IMR-90 (cell line): ENCODE measurements around the gene PXN. TPM values are rescaled to one million over a fixed set of nuclear protein-coding genes. Genes with fewer than 3 reads are reported as not detected.

Source experiments
- ATAC-seq: fragments of 200-7000 bp; cut with Tn5 transposase; 2 replicates; pipeline ENCODE4 v1.9.1; 2020; ENCODE audit warnings: low read depth, mild to moderate bottlenecking, moderate library complexity
- BruUV-seq: library from RNA; stranded (reverse); fragments of 400-500 nt; replicated peaks from 2 replicates; lab custom pipeline; 2021; lab: Mats Ljungman, UMichigan
- CTCF ChIA-PET: fragments of 300-600 bp; formaldehyde crosslinking; extraction: SDS; loops from one replicate; lab custom pipeline; 2021; ENCODE audit warnings: antibody characterized with exemption; lab: Yijun Ruan, JAX
- POLR2A ChIA-PET: fragments of 300-600 bp; sonication (Branson Sonifier 250); formaldehyde crosslinking; loops from one replicate; lab custom pipeline; 2022; ENCODE audit warnings: antibody characterized with exemption; ENCODE audit not compliant: unreplicated experiment; lab: Charles Lee
- DNase-seq: peaks from one replicate; pipeline ENCODE4 v3.0.0; 2013
- H2AFZ ChIP-seq: replicated peaks from 2 replicates; pipeline ENCODE3; 2013; ENCODE audit warnings: low read length, mild to moderate bottlenecking; ENCODE audit not compliant: poor library complexity
- H2AK5ac ChIP-seq: 2 replicates; pipeline ENCODE4 v1.6.1; 2013; ENCODE audit warnings: low read depth, low read length, inconsistent platforms
- H2AK9ac ChIP-seq: replicated peaks from 2 replicates; pipeline ENCODE3; 2013; ENCODE audit warnings: mild to moderate bottlenecking, low read depth, low read length, moderate library complexity; ENCODE audit not compliant: poor library complexity
- H2BK120ac ChIP-seq: 2 replicates; pipeline ENCODE4 v1.6.1; 2013; ENCODE audit warnings: low read depth, low read length, inconsistent platforms
- H2BK15ac ChIP-seq: 3 replicates; pipeline ENCODE4 v1.6.1; 2013; ENCODE audit warnings: low read depth, low read length, inconsistent platforms
- H2BK20ac ChIP-seq: 2 replicates; pipeline ENCODE4 v1.6.1; 2013; ENCODE audit warnings: low read depth, mild to moderate bottlenecking, inconsistent platforms, low read length, moderate library complexity
- H2BK5ac ChIP-seq: 2 replicates; pipeline ENCODE4 v1.6.1; 2013; ENCODE audit warnings: mild to moderate bottlenecking, low read depth, low read length, inconsistent platforms; ENCODE audit not compliant: poor library complexity, severe bottlenecking
- H3K14ac ChIP-seq: replicated peaks from 2 replicates; pipeline ENCODE4 v1.6.1; 2013; ENCODE audit warnings: low read depth, low read length, inconsistent platforms
- H3K18ac ChIP-seq: 2 replicates; pipeline ENCODE4 v1.6.1; 2013; ENCODE audit warnings: low read depth, low read length, control low read depth
- H3K23ac ChIP-seq: 2 replicates; pipeline ENCODE4 v1.6.1; 2013; ENCODE audit warnings: low read depth, low read length, inconsistent platforms
- H3K27ac ChIP-seq: 2 replicates; pipeline ENCODE4 v1.5.1; 2013; ENCODE audit warnings: mild to moderate bottlenecking, control low read depth, low read length; ENCODE audit not compliant: insufficient read depth
- H3K27me3 ChIP-seq: 2 replicates; pipeline ENCODE4 v1.6.1; 2013; ENCODE audit warnings: low read length; ENCODE audit not compliant: control insufficient read depth, insufficient read depth
- H3K36me3 ChIP-seq: 2 replicates; pipeline ENCODE4 v1.6.1; 2013; ENCODE audit warnings: low read length, mixed read lengths; ENCODE audit not compliant: control insufficient read depth, insufficient read depth
- H3K4ac ChIP-seq: 2 replicates; pipeline ENCODE4 v1.6.1; 2013; ENCODE audit warnings: low read depth, low read length, inconsistent platforms
- H3K4me1 ChIP-seq: 2 replicates; pipeline ENCODE4 v1.6.1; 2013; ENCODE audit warnings: low read length, mixed read lengths; ENCODE audit not compliant: control insufficient read depth, insufficient read depth
- H3K4me2 ChIP-seq: 2 replicates; pipeline ENCODE4 v1.6.1; 2013; ENCODE audit warnings: low read depth, mild to moderate bottlenecking, control low read depth, low read length, moderate library complexity
- H3K4me3 ChIP-seq: 2 replicates; pipeline ENCODE4 v1.5.1; 2013; ENCODE audit warnings: low read depth, mild to moderate bottlenecking, control low read depth, low read length, moderate library complexity; ENCODE audit not compliant: insufficient read depth
- H3K56ac ChIP-seq: 2 replicates; pipeline ENCODE4 v1.6.1; 2013; ENCODE audit warnings: low read length, inconsistent platforms; ENCODE audit not compliant: insufficient read depth; ENCODE audit errors: extremely low read depth
- H3K79me1 ChIP-seq, 2 experiments: 2 replicates each; pipeline ENCODE4 v1.6.1; 2013; ENCODE audit warnings: low read length in 2 of 2, inconsistent platforms in 1 of 2, low read depth in 1 of 2
- H3K9ac ChIP-seq: 2 replicates; pipeline ENCODE4 v1.6.1; 2013; ENCODE audit warnings: low read depth, low read length, control low read depth
- H3K9me1 ChIP-seq: 2 replicates; pipeline ENCODE4 v1.6.1; 2013; ENCODE audit warnings: low read length, inconsistent platforms; ENCODE audit not compliant: insufficient read depth
- H3K9me3 ChIP-seq: 2 replicates; pipeline ENCODE4 v1.6.1; 2013; ENCODE audit warnings: low read length; ENCODE audit not compliant: control insufficient read depth, insufficient read depth
- H4K20me1 ChIP-seq: 2 replicates; pipeline ENCODE4 v1.6.1; 2013; ENCODE audit warnings: low read length, inconsistent platforms; ENCODE audit not compliant: insufficient read depth
- H4K5ac ChIP-seq: 2 replicates; pipeline ENCODE4 v1.6.1; 2013; ENCODE audit warnings: mild to moderate bottlenecking, low read depth, low read length, control low read depth
- H4K8ac ChIP-seq, 2 experiments: 2 replicates each; pipeline ENCODE4 v1.6.1; 2013; ENCODE audit warnings: low read depth in 2 of 2, low read length in 2 of 2, control low read depth in 1 of 2, inconsistent platforms in 1 of 2
- H4K91ac ChIP-seq: 2 replicates; pipeline ENCODE4 v1.6.1; 2013; ENCODE audit warnings: low read depth, low read length, inconsistent platforms; ENCODE audit not compliant: insufficient read depth
- BHLHE40 ChIP-seq: fragments of 150-350 bp; IDR thresholded peaks from 2 replicates; pipeline ENCODE4 v1.6.1; 2016; ENCODE audit warnings: mild to moderate bottlenecking, low read depth, low read length
- CEBPB ChIP-seq: IDR thresholded peaks from 2 replicates; pipeline ENCODE4 v1.6.1; 2012; ENCODE audit warnings: low read depth, low read length, improper control_type of control experiment
- CHD1 ChIP-seq: IDR thresholded peaks from 2 replicates; pipeline ENCODE4 v1.6.1; 2012; ENCODE audit warnings: low read depth, low read length, improper control_type of control experiment
- ELK1 ChIP-seq: fragments of 150-350 bp; IDR thresholded peaks from 2 replicates; pipeline ENCODE4 v1.6.1; 2016; ENCODE audit warnings: low read depth, mild to moderate bottlenecking, low read length, moderate library complexity, borderline replicate concordance
- FOS ChIP-seq: fragments of 150-350 bp; IDR thresholded peaks from 2 replicates; pipeline ENCODE4 v1.6.1; 2016; ENCODE audit warnings: low read depth, low read length
- MAFK ChIP-seq: IDR thresholded peaks from 2 replicates; pipeline ENCODE4 v1.6.1; 2012; ENCODE audit warnings: low read depth, low read length, improper control_type of control experiment
- MAZ ChIP-seq: IDR thresholded peaks from 2 replicates; pipeline ENCODE4 v1.6.1; 2012; ENCODE audit warnings: low read depth, mild to moderate bottlenecking, low read length, improper control_type of control experiment, moderate library complexity, borderline replicate concordance
- MXI1 ChIP-seq: IDR thresholded peaks from 2 replicates; pipeline ENCODE4 v1.6.1; 2012; ENCODE audit warnings: low read depth, mild to moderate bottlenecking, low read length, moderate library complexity, borderline replicate concordance
- NFE2L2 ChIP-seq: fragments of 150-350 bp; IDR thresholded peaks from 2 replicates; pipeline ENCODE4 v1.6.1; 2016; ENCODE audit warnings: low read depth, mild to moderate bottlenecking, low read length
- POLR2A ChIP-seq: IDR thresholded peaks from 2 replicates; pipeline ENCODE4 v1.6.1; 2012; ENCODE audit warnings: mild to moderate bottlenecking, low read depth, low read length
- RAD21 ChIP-seq: IDR thresholded peaks from 2 replicates; pipeline ENCODE4 v1.6.1; 2012; ENCODE audit warnings: low read length, improper control_type of control experiment
- RCOR1 ChIP-seq: IDR thresholded peaks from 2 replicates; pipeline ENCODE4 v1.6.1; 2012; ENCODE audit warnings: mild to moderate bottlenecking, low read length, improper control_type of control experiment; ENCODE audit not compliant: insufficient replicate concordance
- RFX5 ChIP-seq: IDR thresholded peaks from 2 replicates; pipeline ENCODE4 v1.8.0; 2012; ENCODE audit warnings: low read depth, mild to moderate bottlenecking, low read length, moderate library complexity
- WGBS, 2 experiments: methylation state at CpG; one replicate each; pipeline versions ENCODE4 v1.1.5 to v1.1.7; 2013; ENCODE audit warnings: missing lambda C conversion rate in 2 of 2; ENCODE audit not compliant: insufficient read length in 1 of 2; ENCODE audit errors: extremely low coverage in 2 of 2; 5-methylcytosine and 5-hydroxymethylcytosine counted together
- dilution Hi-C: fragments of 300-500 bp; cut with HindIII; formaldehyde crosslinking; loops from one replicate; pipeline ENCODE4 v1.14.3; 2018; ENCODE audit warnings: low sequenced_read_pairs; ENCODE audit not compliant: unreplicated experiment
- in situ Hi-C: fragments of 300-500 bp; cut with MboI; formaldehyde crosslinking; loops from 3 replicates; pipeline ENCODE4 v1.14.3; 2019; ENCODE audit warnings: low sequenced_read_pairs, inconsistent platforms, mixed read lengths
- intact Hi-C: fragments of 100-400 bp; cut with micrococcal nuclease; formaldehyde crosslinking; loops from 2 replicates; pipeline ENCODE4 v1.10.0; 2022
- polyA plus RNA-seq, 3 experiments: library from polyadenylated mRNA; depleted of rRNA; stranded (reverse); fragments of >200 nt; gene quantifications; 2 replicates each; pipeline ENCODE4 v1.2.3, GENCODE V29; 2012; ENCODE audit warnings: low replicate concordance in 1 of 3
- total RNA-seq: library from RNA; depleted of rRNA; stranded (reverse); fragments of >200 nt; gene quantifications from 2 replicates; pipeline ENCODE4 v1.2.3, GENCODE V29; 2012
- TF ChIP-seq, protein P1 (sequence below): fragments of 150-350 bp; IDR thresholded peaks from 2 replicates; pipeline ENCODE4 v1.6.1; 2017; ENCODE audit warnings: mild to moderate bottlenecking, antibody characterized with exemption, low read length, low read depth

PXN gene
- total and polyA plus RNA-seq, 2 of the 4 experiments (the other 2 are of a cell fraction): 46.6 to 134 TPM

DNA sequence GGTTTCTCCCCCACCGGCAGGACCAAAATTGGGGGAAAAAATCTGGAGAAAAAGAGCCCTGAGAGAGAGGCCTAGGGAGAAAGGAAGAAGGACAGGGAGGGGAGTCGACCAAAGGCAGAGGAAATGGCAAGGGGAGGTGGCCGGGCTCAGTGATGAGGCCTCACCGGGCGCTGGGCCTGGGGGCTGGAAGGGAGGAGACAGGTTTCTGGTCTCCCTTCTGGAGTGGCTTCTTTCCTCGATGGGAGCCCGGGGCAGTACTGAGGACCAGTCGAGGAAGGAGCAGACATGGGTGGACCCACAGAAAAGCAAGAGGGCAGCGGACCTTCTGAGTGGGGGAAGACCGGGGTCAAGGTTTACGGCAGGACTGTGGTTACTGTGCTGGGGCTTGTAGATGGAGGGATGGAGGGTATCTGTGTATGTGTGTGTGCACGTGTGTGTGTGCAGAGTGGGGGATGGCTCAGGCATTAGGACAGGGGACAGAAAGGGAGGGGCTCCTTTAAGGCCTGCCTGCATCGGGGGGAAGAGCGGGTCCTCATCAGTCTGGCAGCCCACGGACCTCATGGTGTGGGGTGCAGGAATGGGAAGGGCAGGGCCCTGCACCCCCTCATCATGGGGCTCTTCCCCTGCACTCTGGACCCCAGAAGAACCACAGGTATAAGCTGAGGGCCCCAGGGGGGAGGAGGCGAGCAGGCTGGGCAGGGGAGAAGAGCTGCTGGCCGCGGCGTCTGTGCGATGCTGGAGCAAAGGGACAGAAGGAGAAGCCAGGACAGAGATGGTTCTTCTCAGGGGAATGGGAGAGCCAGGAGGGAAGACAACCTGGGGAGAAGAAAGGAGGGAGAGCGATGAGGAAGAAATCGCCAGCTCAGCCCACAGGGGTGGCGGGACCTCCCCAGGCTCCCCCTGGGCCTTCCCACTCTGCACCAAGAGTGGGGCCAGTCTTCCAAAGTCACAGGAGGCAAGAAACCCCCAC lies 49.5 kb downstream of the PXN start:
- H3K56ac ChIP-seq: no peak overlapping the region
- H3K27me3 ChIP-seq: no peaks in the 10 kb centered on the region
- H3K9me3 ChIP-seq: no peaks in the 10 kb centered on the region
- DNase-seq (no peak), ATAC-seq (no peak)
- peaks cover 74% of the 10 kb centered on the region for H3K36me3 ChIP-seq
- H3K79me1 ChIP-seq: peaks cover 21 to 57% of the 10 kb centered on the region in 2 experiments
- H2BK15ac ChIP-seq: no peak overlapping the region
- no peak for TF ChIP-seq RFX5
- TF ChIP-seq MXI1: no peak
- no peak for TF ChIP-seq POLR2A
- TF ChIP-seq, protein P1, sequence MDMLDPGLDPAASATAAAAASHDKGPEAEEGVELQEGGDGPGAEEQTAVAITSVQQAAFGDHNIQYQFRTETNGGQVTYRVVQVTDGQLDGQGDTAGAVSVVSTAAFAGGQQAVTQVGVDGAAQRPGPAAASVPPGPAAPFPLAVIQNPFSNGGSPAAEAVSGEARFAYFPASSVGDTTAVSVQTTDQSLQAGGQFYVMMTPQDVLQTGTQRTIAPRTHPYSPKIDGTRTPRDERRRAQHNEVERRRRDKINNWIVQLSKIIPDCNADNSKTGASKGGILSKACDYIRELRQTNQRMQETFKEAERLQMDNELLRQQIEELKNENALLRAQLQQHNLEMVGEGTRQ: no peak
- no peak for TF ChIP-seq RAD21
- TF ChIP-seq CHD1: no peak
- TF ChIP-seq CEBPB: no peak
- no peak for TF ChIP-seq NFE2L2
- no peak for TF ChIP-seq MAZ
- no peak for TF ChIP-seq ELK1
- TF ChIP-seq RCOR1: no peak
- TF ChIP-seq MAFK: no peak
- TF ChIP-seq FOS: no peak
- no peak for TF ChIP-seq BHLHE40
- H3K27ac ChIP-seq: no peak overlapping the region
- no peak overlapping the region for H2BK20ac ChIP-seq
- no TSS peak for BruUV-seq
- no peak overlapping the region for H3K14ac ChIP-seq
- H3K9me1 ChIP-seq: no peaks in the 10 kb centered on the region
- no peaks in the 10 kb centered on the region; the same call in none of the 2 replicates for H4K20me1 ChIP-seq
- no peak overlapping the region for H2BK5ac ChIP-seq
- no peak overlapping the region for H3K4me3 ChIP-seq
- H3K4me1 ChIP-seq: no peaks in the 10 kb centered on the region
- no peak overlapping the region for H2AFZ ChIP-seq
- H3K4me2 ChIP-seq: no peak overlapping the region
- ChIA-PET CTCF (no interaction called here), POLR2A (interaction anchor here (1.4 kb wide), 1 partner anchor 15 kb away, joined by 4 read pairs; the partner anchor contains the start of gene RPLP0)
- no peak overlapping the region for H2BK120ac ChIP-seq
- H3K4ac ChIP-seq: no peak overlapping the region
- no peak overlapping the region for H4K5ac ChIP-seq
- dilution Hi-C loops (no loop called here), intact Hi-C loops (no loop called here), in situ Hi-C loops (no loop called here)
- H2AK9ac ChIP-seq: no peak overlapping the region
- H3K9ac ChIP-seq: no peak overlapping the region
- H3K18ac ChIP-seq: no peak overlapping the region
- H3K23ac ChIP-seq: no peak overlapping the region
- H4K91ac ChIP-seq: no peak overlapping the region
- H4K8ac ChIP-seq: no peak overlapping the region
- WGBS, 2 experiments: 80% methylated on average over 11 of the region's 23 CpGs; no CpG with 5 or more reads in 1 of the 2 experiments
- no peak overlapping the region for H2AK5ac ChIP-seq
